ENCODE measurements around the gene NDUFV1.

DNA sequence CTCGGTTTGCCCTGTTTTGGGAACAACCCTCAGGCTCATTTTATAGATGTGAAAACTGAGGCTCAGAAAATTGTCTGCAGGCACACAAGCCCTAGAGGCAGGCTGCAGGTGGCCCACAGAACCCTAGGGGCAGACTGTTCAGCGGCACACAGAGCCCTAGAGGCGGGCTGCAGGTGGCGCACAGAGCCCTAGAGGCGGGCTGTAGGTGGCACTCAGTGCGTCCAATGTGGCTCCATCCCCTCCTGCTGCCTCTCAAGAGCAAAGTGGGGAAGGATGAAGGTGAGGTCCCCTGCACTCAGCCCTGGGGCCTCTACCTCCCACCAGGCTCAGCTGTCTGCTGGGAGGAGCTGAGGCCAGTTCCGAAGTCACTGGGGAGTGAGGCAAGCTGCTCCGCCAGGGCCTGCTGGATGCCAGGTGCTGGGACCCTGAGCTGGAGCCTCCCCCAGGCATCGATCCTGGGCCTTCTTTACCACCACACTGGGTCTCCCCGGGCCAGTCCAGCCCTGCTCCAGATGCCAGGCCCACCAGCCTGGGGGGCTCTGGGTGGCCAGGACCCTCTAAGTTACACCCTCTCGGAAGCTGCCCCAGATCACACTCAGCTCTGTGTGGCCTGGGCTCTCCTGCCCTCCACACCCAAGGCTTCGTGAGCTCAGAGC is 41.5 kb downstream of the NDUFV1 start:
- TF ChIP-seq, protein P1, sequence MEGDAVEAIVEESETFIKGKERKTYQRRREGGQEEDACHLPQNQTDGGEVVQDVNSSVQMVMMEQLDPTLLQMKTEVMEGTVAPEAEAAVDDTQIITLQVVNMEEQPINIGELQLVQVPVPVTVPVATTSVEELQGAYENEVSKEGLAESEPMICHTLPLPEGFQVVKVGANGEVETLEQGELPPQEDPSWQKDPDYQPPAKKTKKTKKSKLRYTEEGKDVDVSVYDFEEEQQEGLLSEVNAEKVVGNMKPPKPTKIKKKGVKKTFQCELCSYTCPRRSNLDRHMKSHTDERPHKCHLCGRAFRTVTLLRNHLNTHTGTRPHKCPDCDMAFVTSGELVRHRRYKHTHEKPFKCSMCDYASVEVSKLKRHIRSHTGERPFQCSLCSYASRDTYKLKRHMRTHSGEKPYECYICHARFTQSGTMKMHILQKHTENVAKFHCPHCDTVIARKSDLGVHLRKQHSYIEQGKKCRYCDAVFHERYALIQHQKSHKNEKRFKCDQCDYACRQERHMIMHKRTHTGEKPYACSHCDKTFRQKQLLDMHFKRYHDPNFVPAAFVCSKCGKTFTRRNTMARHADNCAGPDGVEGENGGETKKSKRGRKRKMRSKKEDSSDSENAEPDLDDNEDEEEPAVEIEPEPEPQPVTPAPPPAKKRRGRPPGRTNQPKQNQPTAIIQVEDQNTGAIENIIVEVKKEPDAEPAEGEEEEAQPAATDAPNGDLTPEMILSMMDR (conservative IDR thresholded peaks at IDR 0.05): peak; percentile 59
- TF ChIP-seq EZH2 (IDR thresholded peaks at IDR 0.05; ENCODE audit: low read depth): no peak

Data from PC-9 (cell line).